Medulla oblongata (tissue), 1 donor: ENCODE results near the gene ASMT.
"Not testable (repeated sequence)": the region's sequence is repeated elsewhere in the genome, so short reads cannot be mapped to it uniquely, and the experiment has no call there.

ENCODE experiments used
- DNase-seq: peaks from one replicate; pipeline ENCODE4 v3.0.0-alpha.2; 2015; ENCODE audit errors: extremely low spot score

The ASMT gene

GRCh38 chrX:1649621-1650020 is 34.8 kb downstream of the ASMT start:
- no peak for DNase-seq

GRCh38 chrX:1652011-1652811 is 37.4 kb downstream of the ASMT start:
- peak; percentile 48 for DNase-seq

GRCh38 chrX:1656379-1656778 is 41.5 kb downstream of the ASMT start:
- DNase-seq: no peak

GRCh38 chrX:1657367-1658070 is 42.7 kb downstream of the ASMT start:
- peak; percentile 12 for DNase-seq

GRCh38 chrX:1658071-1658491 is 43.2 kb downstream of the ASMT start:
- no peak for DNase-seq

GRCh38 chrX:1659664-1660461 is 45.0 kb downstream of the ASMT start:
- DNase-seq: no peak

GRCh38 chrX:1661048-1661921 is 46.4 kb downstream of the ASMT start:
- DNase-seq: peak; percentile 72

GRCh38 chrX:1661922-1662221 is 47.0 kb downstream of the ASMT start:
- DNase-seq: no peak

GRCh38 chrX:1667566-1667965 is 52.7 kb downstream of the ASMT start:
- DNase-seq: no peak

- no peak for DNase-seq
Observed at GRCh38 chrX:1673337-1673736, 58.5 kb downstream of the ASMT start.

GRCh38 chrX:1676866-1677265 is 62.0 kb downstream of the ASMT start:
- DNase-seq: no peak

- DNase-seq: no peak
Observed at GRCh38 chrX:1679238-1679637, 64.4 kb downstream of the ASMT start.

- DNase-seq: no peak
Observed at GRCh38 chrX:1681439-1681838, 66.6 kb downstream of the ASMT start.

- not testable (repeated sequence) for DNase-seq
Observed at GRCh38 chrX:1681856-1682255, 67.0 kb downstream of the ASMT start.

- DNase-seq: not testable (repeated sequence)
Observed at GRCh38 chrX:1682501-1682900, 67.6 kb downstream of the ASMT start.

- DNase-seq: not testable (repeated sequence)
Observed at GRCh38 chrX:1684883-1685282, 70.0 kb downstream of the ASMT start.

GRCh38 chrX:1685444-1685880 is 70.6 kb downstream of the ASMT start:
- DNase-seq: not testable (repeated sequence)

- DNase-seq: no peak
Observed at GRCh38 chrX:1686642-1687041, 71.8 kb downstream of the ASMT start.
